ENCODE data around the gene SRPRA. TPM values are rescaled to one million over a fixed set of nuclear protein-coding genes. Genes with fewer than 3 reads are reported as not detected.

Gene SRPRA
- total and polyA plus RNA-seq, 2 donors (not counting 1 experiment from before 2014, with no cell fraction given), result 115 to 136 TPM

DNA sequence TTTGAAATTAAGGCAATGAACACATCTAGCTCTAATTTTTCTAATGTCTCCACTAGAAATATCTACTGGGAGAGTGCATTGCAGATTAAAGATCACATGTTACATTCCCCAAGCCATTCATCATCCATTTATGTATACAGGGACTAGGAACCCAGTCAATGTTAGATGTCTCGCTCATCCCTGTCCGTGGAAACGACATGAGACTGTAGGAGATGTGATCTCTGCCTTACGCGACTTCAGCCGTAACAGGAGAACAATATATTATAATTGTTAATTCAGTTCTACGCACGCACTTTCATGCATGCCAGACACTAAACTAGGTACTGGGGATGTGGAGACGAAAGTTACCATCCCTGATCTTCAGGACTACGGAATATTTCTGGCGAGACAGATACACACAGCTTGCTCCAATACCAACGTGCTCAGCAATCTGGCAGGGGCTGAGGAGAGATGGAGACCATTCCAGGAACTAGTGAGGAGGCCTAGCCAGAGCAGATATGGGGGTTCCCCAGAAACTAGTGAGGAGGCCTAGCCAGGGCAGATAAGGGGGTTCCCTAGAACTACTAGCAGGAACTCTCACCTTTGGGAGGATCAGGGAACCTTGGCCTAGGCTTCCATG is 35.9 kb upstream of the SRPRA start:
- peak overlapping the region; percentile 94 for H3K27ac Mint-ChIP-seq
- H3K4me1 Mint-ChIP-seq, result peaks cover 35% of the 10 kb centered on the region
- CTCF ChIA-PET, result interaction anchor here (0.6 to 1.2 kb wide), 3 partner anchors 9 to 21 kb away, joined by 3 read pairs; no protein-coding TSS in a partner anchor
- peak overlapping the region; percentile 88 for H3K4me3 Mint-ChIP-seq
- POLR2A ChIA-PET, result interaction anchor here (0.6 to 1.1 kb wide), 4 partner anchors 19 to 36 kb away, joined by 3 to 12 read pairs (median 6); partner anchors contain the start of genes FOXRED1, SRPRA and TIRAP
- Histone ChIP-seq H3K9ac (ENCODE audit: low read length) (peak overlapping the region; percentile 97), H2AFZ (ENCODE audit: insufficient read depth, low read depth, low read length, poor library complexity, severe bottlenecking) (peak overlapping the region; percentile 99), H3K4me2 (replicated peaks; ENCODE audit: low read depth, low read length, poor library complexity, severe bottlenecking) (peak overlapping the region; percentile 96), H4K20me1 (ENCODE audit: control insufficient read depth, insufficient read depth, low read length, poor library complexity, severe bottlenecking) (no peaks in the 10 kb centered on the region), H3K27ac (ENCODE audit: low read length in 2 of 2) (peak overlapping the region; percentile 82 to 90), H3K9me3 (ENCODE audit: control extremely low read depth in 1 of 3, control insufficient read depth in 2 of 3, insufficient read depth in 1 of 3, low read length in 2 of 3) (no peaks in the 10 kb centered on the region), H3K36me3 (replicated peaks in 1 of 2; ENCODE audit: control extremely low read depth in 1 of 2, control insufficient read depth in 1 of 2, extremely low read depth in 1 of 2, insufficient read depth in 2 of 2, low read length in 1 of 2) (peaks cover 2 to 12% of the 10 kb centered on the region in 2 experiments), H3K4me1 (ENCODE audit: control insufficient read depth in 2 of 2, insufficient read depth in 2 of 2, low read length in 2 of 2) (peaks cover 11 to 33% of the 10 kb centered on the region in 2 donors), H3K27me3 (replicated peaks in 1 of 4; ENCODE audit: control extremely low read depth in 1 of 4, control insufficient read depth in 3 of 4, insufficient read depth in 4 of 4, low read length in 3 of 4) (no peaks in the 10 kb centered on the region), H3K79me2 (ENCODE audit: control insufficient read depth, insufficient read depth, low read length) (peaks cover 36% of the 10 kb centered on the region), H3K4me3 (ENCODE audit: control extremely low read depth in 1 of 5, extremely low read depth in 1 of 5, insufficient read depth in 1 of 5, low read depth in 2 of 5, low read length in 4 of 5) (peak overlapping the region; percentile 60 to 99 (median 97))
- H3K27me3 Mint-ChIP-seq, result no peaks in the 10 kb centered on the region
- ATAC-seq (ENCODE audit: low read depth) (no peak), DNase-seq (peak; percentile 40)
- WGBS (ENCODE audit: insufficient coverage), result 84% methylated on average over 6 of the region's 12 CpGs
- TF ChIP-seq EZH2 (IDR thresholded peaks at IDR 0.05; ENCODE audit: borderline replicate concordance, insufficient read depth, low read depth, low read length, poor library complexity, severe bottlenecking), result no peak
- no peak for TF ChIP-seq CTCF (IDR thresholded peaks at IDR 0.05)
- intact Hi-C loops (cut with micrococcal nuclease), result loop anchor here (1.0 to 10.0 kb wide), 3 partner anchors 35 to 93 kb away; partner anchors contain the start of genes FAM118B, FOXRED1, RPUSD4 and ST3GAL4
- H3K9me3 Mint-ChIP-seq (ENCODE audit: insufficient read depth), result no peaks in the 10 kb centered on the region

Measured in B cell (primary cell).